Ecto neural progenitor cell (in vitro differentiated cells): ENCODE measurements around the gene C16orf74.

Source experiments
- DNase-seq: peaks from one replicate; pipeline ENCODE4 v3.0.0-alpha.2; 2018; ENCODE audit warnings: low spot score

C16orf74 gene

DNA sequence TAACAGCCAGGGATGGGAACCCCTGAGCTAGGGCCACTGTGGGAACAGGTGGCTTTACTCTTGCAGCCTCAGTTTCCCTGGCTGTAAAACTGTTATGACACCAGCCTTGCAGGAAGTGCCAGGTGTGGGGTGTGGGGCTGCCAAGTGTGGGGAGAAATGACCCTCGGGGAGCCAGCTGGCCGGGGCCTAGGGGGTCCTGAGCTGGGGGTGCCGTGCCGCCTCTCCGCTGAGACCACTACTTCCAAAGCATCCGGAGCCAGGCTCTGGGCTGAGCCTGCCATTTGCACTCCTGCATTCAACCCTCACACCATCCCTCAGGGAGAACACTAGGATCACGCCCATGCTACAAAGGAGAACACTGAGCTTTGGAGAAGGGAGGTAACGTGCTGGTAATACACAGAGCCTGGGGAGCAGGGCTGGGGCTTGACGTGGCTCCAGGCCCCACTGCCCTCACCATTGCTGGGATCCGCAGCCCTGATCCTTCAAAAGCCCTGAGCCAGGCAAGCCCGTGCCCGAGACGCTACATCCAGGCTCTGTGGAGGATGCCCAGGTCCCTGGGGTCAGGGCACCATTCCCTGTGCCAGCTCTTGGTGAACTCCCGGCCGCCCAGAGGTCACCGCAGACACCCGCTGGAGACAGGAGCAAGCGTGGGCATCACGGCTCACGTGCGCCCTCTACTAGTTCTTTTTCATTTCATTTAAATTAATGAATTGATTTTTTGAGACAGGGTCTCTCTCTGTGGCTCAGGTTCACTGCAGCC is 33.3 kb downstream of the C16orf74 start:
- peak; percentile 81 for DNase-seq

DNA sequence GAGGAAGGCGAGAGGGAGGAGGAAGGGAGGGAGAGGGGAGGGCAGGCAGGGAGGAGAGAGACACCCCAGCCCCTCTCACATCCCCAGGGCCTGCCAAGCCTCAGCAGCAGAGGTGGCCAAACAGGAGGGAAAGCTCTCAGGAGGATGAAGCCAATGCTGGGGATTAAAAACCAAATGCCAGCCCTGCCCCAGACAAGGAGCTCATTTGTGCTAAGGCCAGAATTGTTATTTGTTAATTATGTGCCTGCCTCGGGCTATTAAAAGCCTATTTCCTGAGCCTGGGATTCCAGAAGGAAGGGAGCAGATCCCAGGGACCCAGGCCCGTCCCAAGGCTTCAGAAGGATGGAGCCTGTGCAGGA is 34.2 kb downstream of the C16orf74 start:
- no peak for DNase-seq

- DNase-seq = no peak
Observed at GRCh38 chr16:85716022-85716679, 34.7 kb downstream of the C16orf74 start.

DNA sequence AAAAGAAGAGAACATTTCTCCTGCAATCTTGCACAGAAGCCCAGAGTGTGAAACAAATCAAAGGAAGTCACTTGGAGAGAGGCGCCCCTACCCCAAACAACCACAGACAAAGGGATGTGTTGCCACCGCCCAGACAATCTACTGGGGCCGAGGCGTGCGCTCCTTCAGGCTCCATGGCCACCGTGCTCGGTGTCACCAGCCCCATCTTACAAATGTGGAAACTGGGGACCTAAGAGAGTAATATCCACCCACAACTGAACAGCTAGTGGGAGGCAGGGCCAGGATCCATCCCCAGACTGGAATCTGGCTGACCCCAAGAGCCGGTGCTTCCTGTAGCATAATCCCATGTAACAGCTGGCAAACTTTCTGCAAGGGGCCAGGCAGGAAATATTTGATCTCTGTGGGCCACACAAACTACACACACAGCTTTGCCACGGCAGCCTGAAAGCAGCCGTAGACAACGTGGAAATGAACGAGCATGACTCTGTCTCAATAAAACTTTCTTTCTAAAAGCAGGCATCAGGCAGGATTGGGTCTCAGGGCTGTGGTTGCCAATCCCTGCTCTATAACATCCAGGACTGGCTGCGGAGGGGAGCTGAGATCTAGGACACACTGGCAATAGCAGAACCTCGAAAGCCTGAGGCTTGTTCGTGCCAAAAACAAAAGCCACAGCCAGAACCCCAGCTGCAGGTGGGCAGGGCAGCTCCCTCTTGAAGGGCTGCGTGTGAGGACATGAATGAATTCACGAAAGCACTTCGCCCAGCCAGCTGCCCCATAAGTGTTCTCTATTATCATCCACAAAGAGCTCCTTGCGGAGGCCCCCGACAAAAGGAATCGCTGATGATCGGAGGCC is 35.5 kb downstream of the C16orf74 start:
- DNase-seq = no peak

DNA sequence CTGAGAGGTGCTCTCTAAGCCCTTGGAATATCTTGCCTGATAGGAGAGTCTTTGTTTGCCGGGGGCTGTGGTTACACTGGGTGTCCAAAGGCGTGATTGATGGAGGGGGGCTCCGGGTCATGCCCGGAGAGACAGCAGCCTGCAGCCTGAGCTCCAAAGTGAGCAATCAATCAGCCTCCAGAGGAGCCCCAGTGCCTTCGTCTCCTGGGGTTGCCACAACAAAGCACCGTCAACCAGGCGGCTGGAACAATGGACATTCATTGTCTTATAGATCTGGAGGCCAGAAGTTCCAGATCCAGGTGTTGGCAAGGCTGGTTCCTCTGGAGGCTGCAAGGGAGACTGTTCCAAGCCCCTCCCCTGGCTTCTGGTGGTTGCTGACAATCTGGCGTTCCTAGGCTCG is 38.1 kb downstream of the C16orf74 start:
- no peak for DNase-seq

DNA sequence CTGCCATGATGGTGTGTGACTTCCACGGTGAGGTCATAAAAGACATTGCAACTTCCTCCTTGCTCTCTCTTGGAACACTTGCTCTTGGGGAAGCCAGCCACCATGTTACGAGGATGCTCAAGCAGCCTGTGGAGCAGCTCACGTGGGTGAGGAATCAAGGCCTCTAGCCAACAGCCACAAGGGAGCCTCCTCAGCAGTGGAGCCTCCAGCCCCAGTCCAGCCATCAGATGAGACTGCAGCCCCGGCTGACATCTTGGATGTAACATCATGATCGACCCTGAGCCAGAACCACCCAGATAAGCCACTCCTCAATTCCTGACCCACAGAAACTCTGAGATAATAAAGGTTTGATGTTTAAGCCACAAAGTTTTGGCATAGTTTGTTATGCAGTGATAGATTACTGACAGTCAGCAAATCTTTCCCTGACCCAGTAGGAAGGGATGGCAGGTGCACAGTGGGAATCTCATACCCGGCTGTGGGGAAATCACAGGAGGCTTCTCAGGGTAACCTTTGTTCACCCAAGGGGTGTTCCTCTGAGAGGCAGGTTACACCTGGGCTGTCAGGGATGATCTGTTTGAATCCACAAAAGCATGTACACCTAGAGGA is 38.8 kb downstream of the C16orf74 start:
- DNase-seq = no peak

GRCh38 chr16:85710732-85711131 is 40.2 kb downstream of the C16orf74 start:
- no peak for DNase-seq

- DNase-seq = no peak
Observed at GRCh38 chr16:85709766-85710585, 40.9 kb downstream of the C16orf74 start.

GRCh38 chr16:85708338-85708737 is 42.6 kb downstream of the C16orf74 start:
- DNase-seq = no peak

GRCh38 chr16:85707528-85708095 is 43.3 kb downstream of the C16orf74 start:
- no peak for DNase-seq

DNA sequence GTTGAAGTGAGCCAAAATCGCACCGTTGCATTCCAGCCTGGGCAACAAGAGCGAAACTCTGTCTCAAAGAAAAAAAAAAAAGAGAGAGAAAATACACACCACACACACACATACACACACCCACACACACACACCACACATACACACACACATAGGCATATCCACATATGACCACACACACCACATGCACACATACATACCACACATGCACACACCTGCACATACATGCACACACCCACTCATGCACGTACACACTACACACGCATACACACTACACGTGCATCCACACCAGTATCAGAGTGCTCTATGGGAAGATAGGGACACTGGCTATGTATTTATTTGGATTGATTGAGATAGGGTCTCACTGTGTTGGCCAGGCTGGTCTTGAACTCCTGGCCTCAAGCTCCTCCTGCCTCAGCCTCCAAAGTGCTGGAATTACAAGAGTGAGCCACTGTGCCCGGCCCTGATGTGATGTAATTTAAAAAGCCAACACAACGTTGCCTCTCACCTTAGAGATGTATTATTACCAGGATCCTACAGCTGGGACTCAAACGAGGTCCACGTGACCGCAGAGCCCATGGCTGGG is 44.4 kb downstream of the C16orf74 start:
- DNase-seq = no peak

DNA sequence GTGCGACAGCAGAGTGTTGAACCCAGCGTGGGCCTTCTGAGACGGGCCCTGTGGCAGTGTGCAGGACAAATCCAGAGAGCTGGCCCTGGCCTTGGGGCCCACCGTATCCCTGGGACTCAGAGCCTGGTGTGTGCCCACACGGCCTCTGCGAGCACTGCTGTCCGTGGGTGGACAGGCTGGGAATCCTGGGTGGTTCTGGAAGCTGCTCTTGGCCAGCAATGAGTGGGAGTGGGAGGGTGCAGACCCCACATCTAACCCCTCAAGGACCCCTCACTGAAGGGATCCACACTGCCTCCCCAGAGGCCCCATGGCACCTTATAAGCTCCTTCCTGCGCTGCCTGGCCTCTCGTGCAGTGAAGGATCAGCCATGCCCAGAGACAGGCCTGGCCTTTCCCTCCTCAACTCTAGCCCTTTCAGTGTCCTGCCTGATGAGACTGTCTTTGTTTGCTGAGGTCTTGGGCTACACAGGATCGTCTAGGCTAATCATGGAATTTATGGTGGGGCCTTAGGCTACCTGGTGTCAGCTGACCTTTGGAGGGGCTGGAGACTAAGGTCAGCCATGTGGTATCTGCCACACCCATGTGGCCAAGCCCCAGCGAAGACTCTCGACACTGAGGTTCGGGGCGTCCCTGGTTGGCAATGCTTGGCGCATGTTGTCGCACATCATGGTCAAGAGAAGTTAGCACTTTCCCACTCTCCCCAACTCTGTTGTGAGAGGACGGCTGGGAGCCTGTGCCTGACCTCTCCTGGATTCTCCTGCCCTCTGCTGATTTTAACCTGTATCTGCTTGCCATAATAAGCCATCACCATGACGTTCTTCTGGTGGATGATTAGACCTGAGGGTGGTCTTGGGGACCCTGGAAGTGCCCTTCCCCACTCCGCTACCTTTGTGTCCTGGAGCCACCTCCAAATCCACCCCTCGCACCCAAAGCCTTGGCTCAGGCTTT is 45.7 kb downstream of the C16orf74 start:
- DNase-seq = no peak

GRCh38 chr16:85704011-85704410 is 46.9 kb downstream of the C16orf74 start:
- no peak for DNase-seq

GRCh38 chr16:85699628-85700027 is 51.3 kb downstream of the C16orf74 start:
- no peak for DNase-seq

- DNase-seq = no peak
Observed at GRCh38 chr16:85698935-85699558, 51.8 kb downstream of the C16orf74 start.

GRCh38 chr16:85698459-85698891 is 52.4 kb downstream of the C16orf74 start:
- no peak for DNase-seq

GRCh38 chr16:85697431-85697830 is 53.5 kb downstream of the C16orf74 start:
- no peak for DNase-seq

GRCh38 chr16:85696781-85697180 is 54.1 kb downstream of the C16orf74 start:
- DNase-seq = no peak
